Measurements from ENCODE around the gene CSF3R. TPM values are rescaled to one million over a fixed set of nuclear protein-coding genes. Genes with fewer than 3 reads are reported as not detected.
"Not testable (repeated sequence)": the region's sequence is repeated elsewhere in the genome, so short reads cannot be mapped to it uniquely, and the experiment has no call there.

CSF3R gene
- total RNA-seq, 1 donor = not detected

- no peak for DNase-seq (ENCODE audit: low read depth)
- TF ChIP-seq CTCF (IDR thresholded peaks at IDR 0.05; ENCODE audit: insufficient read depth, low read length) = no peak
Measured at GRCh38 chr1:36506276-36506920, 23.7 kb upstream of the CSF3R start.

GRCh38 chr1:36503733-36504132 lies 21.0 kb upstream of the CSF3R start:
- TF ChIP-seq CTCF (IDR thresholded peaks at IDR 0.05; ENCODE audit: insufficient read depth, low read length) = no peak
- no peak overlapping the region for H3K4me3 ChIP-seq (ENCODE audit: low read depth, low read length)
- DNase-seq (ENCODE audit: low read depth) = no peak

More at GRCh38 chr1:36506276-36506920, 23.7 kb upstream of the CSF3R start:
- H3K4me3 ChIP-seq (ENCODE audit: low read depth, low read length) = no peak overlapping the region

GRCh38 chr1:36503159-36503558 lies 20.4 kb upstream of the CSF3R start:
- TF ChIP-seq CTCF (IDR thresholded peaks at IDR 0.05; ENCODE audit: insufficient read depth, low read length) = no peak
- DNase-seq (ENCODE audit: low read depth) = no peak

GRCh38 chr1:36502616-36503015 lies 19.9 kb upstream of the CSF3R start:
- DNase-seq (ENCODE audit: low read depth) = no peak
- no peak for TF ChIP-seq CTCF (IDR thresholded peaks at IDR 0.05; ENCODE audit: insufficient read depth, low read length)
- no peak overlapping the region for H3K4me3 ChIP-seq (ENCODE audit: low read depth, low read length)

More at GRCh38 chr1:36503159-36503558, 20.4 kb upstream of the CSF3R start:
- no peak overlapping the region for H3K4me3 ChIP-seq (ENCODE audit: low read depth, low read length)

GRCh38 chr1:36501911-36502310 lies 19.2 kb upstream of the CSF3R start:
- not testable (repeated sequence) for DNase-seq (ENCODE audit: low read depth); H3K4me3 ChIP-seq (ENCODE audit: low read depth, low read length)

GRCh38 chr1:36497207-36497606 lies 14.5 kb upstream of the CSF3R start:
- H3K4me3 ChIP-seq (ENCODE audit: low read depth, low read length) = no peak overlapping the region
- peak; percentile 30 for DNase-seq (ENCODE audit: low read depth)
- no peak for TF ChIP-seq CTCF (IDR thresholded peaks at IDR 0.05; ENCODE audit: insufficient read depth, low read length)

GRCh38 chr1:36494971-36495370 lies 12.3 kb upstream of the CSF3R start:
- no peak for TF ChIP-seq CTCF (IDR thresholded peaks at IDR 0.05; ENCODE audit: insufficient read depth, low read length)
- no peak overlapping the region for H3K4me3 ChIP-seq (ENCODE audit: low read depth, low read length)
- no peak for DNase-seq (ENCODE audit: low read depth)

Data from fibroblast of the aortic adventitia (primary cell).